Activated naive CD8-positive, alpha-beta T cell (primary cell): ENCODE results near the gene HS3ST5.
"Not testable (repeated sequence)": the region's sequence is repeated elsewhere in the genome, so short reads cannot be mapped to it uniquely, and the experiment has no call there.

Source experiments
- H3K27ac Mint-ChIP-seq: one replicate; pipeline ENCODE4 v1.8.0; 2021; ENCODE audit warnings: mixed read lengths
- H3K27me3 Mint-ChIP-seq: one replicate; pipeline ENCODE4 v1.8.0; 2021; ENCODE audit warnings: mixed read lengths
- H3K36me3 Mint-ChIP-seq: one replicate; pipeline ENCODE4 v1.8.0; 2021; ENCODE audit warnings: mixed read lengths
- H3K4me1 Mint-ChIP-seq: one replicate; pipeline ENCODE4 v1.8.0; 2021; ENCODE audit warnings: low read depth, mixed read lengths
- H3K4me3 Mint-ChIP-seq: one replicate; pipeline ENCODE4 v1.8.0; 2021; ENCODE audit warnings: mild to moderate bottlenecking, mixed read lengths
- H3K9me3 Mint-ChIP-seq: one replicate; pipeline ENCODE4 v1.8.0; 2021; ENCODE audit warnings: low read depth, mixed read lengths

HS3ST5 gene

DNA sequence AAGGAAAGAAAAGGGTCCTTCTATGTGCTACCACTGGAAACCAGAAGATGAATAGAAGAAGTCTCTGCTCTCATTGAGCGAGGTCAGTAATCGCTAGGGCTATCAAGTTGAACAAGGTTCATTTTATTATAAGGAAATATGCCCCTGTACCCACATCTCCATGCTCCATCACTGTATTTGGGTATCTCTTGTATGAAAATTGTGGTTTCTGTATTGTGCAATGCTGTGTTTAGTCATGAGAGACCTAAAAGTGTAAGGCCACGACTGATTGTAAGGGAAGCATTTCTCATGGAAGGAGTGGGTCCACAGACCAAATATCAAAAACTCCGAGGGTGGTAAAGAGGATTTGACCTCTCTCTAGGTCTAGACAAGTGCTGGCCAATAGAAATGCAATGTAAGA is 3.6 kb upstream of the HS3ST5 start:
- H3K4me1 Mint-ChIP-seq, result peaks cover 6% of the 10 kb centered on the region
- no peak overlapping the region for H3K27ac Mint-ChIP-seq
- no peak overlapping the region for H3K4me3 Mint-ChIP-seq

DNA sequence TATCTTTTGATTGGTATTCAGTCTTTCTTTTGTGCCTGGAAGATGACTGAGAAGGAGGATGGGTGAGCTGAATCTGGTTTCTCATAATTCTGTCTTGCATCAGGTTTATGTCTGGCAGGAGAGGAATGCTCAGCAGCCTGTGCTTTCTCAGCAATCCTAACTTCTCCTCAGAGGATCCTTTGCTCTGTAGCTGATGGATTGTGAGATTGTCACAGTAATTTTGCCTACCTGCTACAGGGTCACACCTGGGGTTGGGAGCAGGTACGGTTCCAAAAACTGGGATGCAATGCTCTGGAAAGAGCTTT is 2.1 kb upstream of the HS3ST5 start:
- Mint-ChIP-seq H3K9me3 (no peaks in the 10 kb centered on the region), H3K4me1 (peaks cover 6% of the 10 kb centered on the region), H3K36me3 (no peaks in the 10 kb centered on the region), H3K4me3 (no peak overlapping the region), H3K27ac (no peak overlapping the region), H3K27me3 (peaks cover 16% of the 10 kb centered on the region)

More for the DNA sequence above, 3.6 kb upstream of the HS3ST5 start:
- Mint-ChIP-seq H3K36me3 (no peaks in the 10 kb centered on the region), H3K27me3 (peaks cover 16% of the 10 kb centered on the region), H3K9me3 (no peaks in the 10 kb centered on the region)

DNA sequence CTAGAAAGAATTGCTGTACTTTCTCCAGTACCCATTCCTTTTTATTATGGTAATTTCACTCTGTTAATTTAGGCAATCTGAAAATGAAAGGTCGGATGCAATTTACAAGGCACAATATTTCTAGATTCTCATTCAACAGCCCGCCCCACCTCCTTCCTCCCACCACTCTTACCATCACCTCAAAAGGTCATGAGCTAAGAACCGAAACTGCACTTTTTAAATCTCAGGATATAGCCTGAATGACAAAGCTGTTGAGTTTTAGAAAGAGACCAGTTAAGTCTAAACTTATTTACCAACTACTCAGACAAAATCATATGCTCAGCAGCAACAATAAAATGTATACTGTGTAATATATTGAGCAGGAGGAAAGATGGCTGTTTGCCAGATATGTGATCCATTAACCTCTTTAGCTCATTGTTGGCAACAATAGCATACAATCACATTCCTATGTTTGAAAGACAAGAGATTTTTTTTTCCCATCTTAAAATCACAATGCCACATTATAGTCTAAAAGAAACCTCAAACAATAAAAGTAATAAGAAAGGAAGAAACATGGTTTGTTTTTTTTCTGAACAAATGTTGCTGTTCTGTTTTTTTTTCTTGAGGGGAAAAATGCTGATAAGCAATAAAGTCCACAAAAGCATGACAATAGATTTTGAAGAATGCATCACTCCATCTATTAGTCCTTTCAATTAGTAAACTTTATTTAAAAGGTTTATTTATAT is 1.6 kb upstream of the HS3ST5 start:
- Mint-ChIP-seq H3K4me1 (peaks cover 6% of the 10 kb centered on the region), H3K4me3 (no peak overlapping the region), H3K27ac (no peak overlapping the region), H3K9me3 (no peaks in the 10 kb centered on the region), H3K27me3 (peaks cover 16% of the 10 kb centered on the region), H3K36me3 (no peaks in the 10 kb centered on the region)

DNA sequence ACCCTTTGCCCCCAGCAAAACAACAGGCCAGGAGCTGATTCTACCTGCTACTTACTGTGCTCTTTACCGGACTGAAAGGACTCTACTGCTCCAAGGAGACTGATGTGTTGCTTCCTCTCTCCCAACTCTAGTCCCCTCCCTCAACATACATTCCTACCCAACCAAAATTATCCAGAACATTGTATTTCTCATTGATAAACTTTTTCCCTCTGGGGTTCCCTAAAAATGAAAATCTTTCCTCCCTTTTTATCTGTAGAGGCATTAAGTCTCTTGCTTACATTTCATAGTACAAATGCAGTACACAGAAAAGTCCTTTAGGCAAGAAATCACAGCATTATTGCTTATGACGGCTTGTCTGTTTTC is 940 bp upstream of the HS3ST5 start:
- Mint-ChIP-seq H3K27me3 (peaks cover 16% of the 10 kb centered on the region), H3K9me3 (no peaks in the 10 kb centered on the region), H3K4me3 (peak overlapping the region; percentile 9), H3K36me3 (no peaks in the 10 kb centered on the region), H3K27ac (no peak overlapping the region), H3K4me1 (peaks cover 6% of the 10 kb centered on the region)

DNA sequence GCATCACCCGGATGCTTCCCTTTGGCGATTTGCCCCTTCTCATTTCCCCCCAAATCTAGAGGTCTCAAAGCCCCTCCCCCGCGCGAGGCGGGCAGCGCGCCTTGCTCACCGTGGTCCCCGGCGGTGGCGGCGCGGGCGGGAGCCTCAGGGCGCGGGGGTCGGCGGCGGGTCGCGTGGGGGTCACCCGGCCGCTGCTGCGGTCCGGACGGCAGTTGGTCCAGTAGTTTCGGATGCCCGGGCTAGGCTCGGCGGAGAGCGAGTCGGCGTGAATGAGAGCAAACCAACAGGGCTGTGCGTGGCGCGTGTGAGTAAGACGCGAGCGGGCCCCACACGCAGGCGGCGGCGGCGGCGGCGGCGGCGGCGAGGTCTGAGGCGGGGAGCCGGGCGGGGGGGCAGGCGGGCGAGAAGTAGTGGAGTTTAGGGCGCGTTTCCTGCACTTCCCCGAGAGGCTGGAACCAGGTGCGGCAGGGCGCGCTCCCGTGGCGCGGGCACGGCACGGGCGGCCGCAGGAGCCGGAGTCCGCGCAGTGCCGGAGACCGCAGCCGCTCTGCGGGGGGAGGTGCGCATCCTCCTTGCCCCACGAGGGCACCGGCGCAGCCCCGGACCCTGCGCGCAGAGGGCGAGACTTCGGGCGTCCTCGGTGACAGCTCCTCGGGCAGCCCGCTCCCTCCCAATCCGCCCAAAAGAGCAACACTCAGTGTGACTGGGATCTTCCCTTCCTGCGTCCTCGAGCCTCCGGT is 567 bp downstream of the HS3ST5 start:
- no peak overlapping the region for H3K4me3 Mint-ChIP-seq
- H3K4me1 Mint-ChIP-seq, result peaks cover 6% of the 10 kb centered on the region
- no peaks in the 10 kb centered on the region for H3K36me3 Mint-ChIP-seq
- H3K9me3 Mint-ChIP-seq, result no peaks in the 10 kb centered on the region
- peaks cover 15% of the 10 kb centered on the region for H3K27me3 Mint-ChIP-seq
- H3K27ac Mint-ChIP-seq, result no peak overlapping the region

DNA sequence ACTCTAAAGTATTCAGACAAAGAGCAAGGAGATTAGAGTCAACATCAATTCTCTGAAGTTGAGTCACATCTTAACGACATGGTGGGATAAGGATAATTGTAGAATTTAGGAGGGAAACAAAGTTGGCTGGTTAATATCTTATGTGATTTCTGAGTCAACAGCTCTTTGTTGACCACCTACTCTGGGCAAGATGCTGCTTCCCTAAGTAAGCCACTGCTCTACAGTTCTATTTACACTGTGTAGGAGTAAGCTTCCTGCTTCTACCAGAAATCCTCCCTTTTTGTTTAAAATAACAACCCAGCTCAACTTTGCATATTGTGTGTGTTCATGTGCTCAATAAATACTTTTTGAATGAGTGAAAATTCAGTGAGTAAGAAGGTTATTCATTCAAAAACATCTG is 3.1 kb downstream of the HS3ST5 start:
- H3K36me3 Mint-ChIP-seq, result no peaks in the 10 kb centered on the region

DNA sequence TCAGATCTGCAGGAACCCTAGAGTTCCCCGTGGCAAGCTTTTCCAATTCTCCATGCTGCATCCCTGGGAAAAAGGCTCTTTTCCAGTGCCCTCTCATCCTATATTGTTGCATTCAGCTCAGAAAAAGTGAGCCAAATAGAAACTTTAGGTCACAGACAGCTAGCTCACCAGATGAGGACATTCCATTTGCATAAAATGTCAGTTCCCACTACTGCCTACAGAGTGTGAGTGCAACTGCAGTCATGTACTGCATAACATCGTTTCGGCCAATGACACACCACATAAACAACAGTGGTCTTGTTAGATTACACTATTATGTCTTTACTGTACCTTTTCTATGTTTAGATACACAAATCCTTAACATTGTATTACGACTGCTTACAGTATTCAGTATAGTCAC is 8.6 kb downstream of the HS3ST5 start:
- no peaks in the 10 kb centered on the region for H3K9me3 Mint-ChIP-seq
- no peak overlapping the region for H3K27ac Mint-ChIP-seq
- no peaks in the 10 kb centered on the region for H3K4me1 Mint-ChIP-seq
- H3K4me3 Mint-ChIP-seq, result no peak overlapping the region
- H3K27me3 Mint-ChIP-seq, result no peaks in the 10 kb centered on the region
- no peaks in the 10 kb centered on the region for H3K36me3 Mint-ChIP-seq

More for the DNA sequence above, 3.1 kb downstream of the HS3ST5 start:
- Mint-ChIP-seq H3K27me3 (peaks cover 13% of the 10 kb centered on the region), H3K4me1 (peaks cover 6% of the 10 kb centered on the region), H3K27ac (no peak overlapping the region), H3K4me3 (no peak overlapping the region), H3K9me3 (no peaks in the 10 kb centered on the region)

DNA sequence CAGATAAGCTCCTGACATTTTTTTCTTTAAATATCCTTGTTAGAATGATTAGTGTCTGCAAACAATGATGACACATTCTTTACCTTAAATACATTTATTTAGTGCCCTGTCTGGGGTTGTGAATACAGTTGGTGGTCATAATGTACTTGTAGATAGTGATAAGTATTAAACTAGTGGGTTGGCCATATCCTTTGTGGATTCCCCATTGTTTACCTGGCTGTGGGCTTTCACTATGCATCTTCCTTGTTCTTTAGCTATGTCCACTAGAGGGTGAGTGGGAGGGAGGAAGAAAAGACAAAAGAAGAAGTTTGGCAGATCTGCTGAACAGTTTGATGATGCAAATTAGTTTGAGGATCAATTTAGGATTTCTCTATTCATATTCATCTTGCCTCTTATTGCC is 15.7 kb downstream of the HS3ST5 start:
- H3K36me3 Mint-ChIP-seq, result no peaks in the 10 kb centered on the region
- H3K4me1 Mint-ChIP-seq, result no peaks in the 10 kb centered on the region
- no peak overlapping the region for H3K4me3 Mint-ChIP-seq
- H3K27me3 Mint-ChIP-seq, result no peaks in the 10 kb centered on the region
- no peaks in the 10 kb centered on the region for H3K9me3 Mint-ChIP-seq
- no peak overlapping the region for H3K27ac Mint-ChIP-seq

DNA sequence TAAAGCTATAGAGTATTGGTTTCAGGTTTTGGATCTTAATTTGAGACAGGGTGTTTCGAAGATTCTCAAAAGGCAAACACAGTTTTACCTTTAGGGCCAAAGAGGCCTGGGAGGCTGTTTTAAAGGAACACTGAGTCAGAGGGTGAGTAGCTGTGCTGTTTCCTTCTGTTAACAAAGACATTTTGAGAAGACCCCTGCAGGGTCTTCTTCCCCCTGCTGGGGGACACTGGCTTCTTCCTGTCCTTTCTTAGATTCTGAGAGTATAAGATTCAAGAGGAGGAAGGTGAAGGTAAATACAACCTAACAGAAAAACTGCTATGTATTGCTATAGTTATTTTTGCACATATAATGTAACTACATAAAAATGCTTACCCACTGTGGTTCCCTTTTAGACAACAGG is 19.0 kb downstream of the HS3ST5 start:
- no peaks in the 10 kb centered on the region for H3K4me1 Mint-ChIP-seq
- no peak overlapping the region for H3K4me3 Mint-ChIP-seq
- no peaks in the 10 kb centered on the region for H3K36me3 Mint-ChIP-seq
- no peak overlapping the region for H3K27ac Mint-ChIP-seq
- no peaks in the 10 kb centered on the region for H3K9me3 Mint-ChIP-seq
- no peaks in the 10 kb centered on the region for H3K27me3 Mint-ChIP-seq

DNA sequence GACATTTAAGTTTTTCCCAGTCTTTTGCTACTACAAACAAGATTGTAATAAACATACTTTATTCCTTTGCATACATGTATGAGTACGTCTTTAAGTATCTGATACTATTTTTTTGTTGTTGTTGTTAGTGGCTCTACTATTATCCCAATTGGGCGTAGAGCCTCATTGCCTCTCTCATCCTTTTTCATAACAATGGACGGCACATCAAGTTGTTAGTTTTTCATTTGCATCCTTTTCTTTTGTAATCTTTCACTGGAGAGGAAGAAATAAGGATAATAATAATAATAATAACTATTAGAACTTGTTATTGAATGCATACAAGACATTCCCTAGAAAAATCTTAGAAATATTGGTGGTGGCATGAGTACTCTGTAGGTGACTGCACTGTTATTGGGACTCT is 23.1 kb downstream of the HS3ST5 start:
- Mint-ChIP-seq H3K27ac (no peak overlapping the region), H3K4me1 (no peaks in the 10 kb centered on the region), H3K9me3 (no peaks in the 10 kb centered on the region), H3K4me3 (no peak overlapping the region), H3K36me3 (no peaks in the 10 kb centered on the region), H3K27me3 (no peaks in the 10 kb centered on the region)

DNA sequence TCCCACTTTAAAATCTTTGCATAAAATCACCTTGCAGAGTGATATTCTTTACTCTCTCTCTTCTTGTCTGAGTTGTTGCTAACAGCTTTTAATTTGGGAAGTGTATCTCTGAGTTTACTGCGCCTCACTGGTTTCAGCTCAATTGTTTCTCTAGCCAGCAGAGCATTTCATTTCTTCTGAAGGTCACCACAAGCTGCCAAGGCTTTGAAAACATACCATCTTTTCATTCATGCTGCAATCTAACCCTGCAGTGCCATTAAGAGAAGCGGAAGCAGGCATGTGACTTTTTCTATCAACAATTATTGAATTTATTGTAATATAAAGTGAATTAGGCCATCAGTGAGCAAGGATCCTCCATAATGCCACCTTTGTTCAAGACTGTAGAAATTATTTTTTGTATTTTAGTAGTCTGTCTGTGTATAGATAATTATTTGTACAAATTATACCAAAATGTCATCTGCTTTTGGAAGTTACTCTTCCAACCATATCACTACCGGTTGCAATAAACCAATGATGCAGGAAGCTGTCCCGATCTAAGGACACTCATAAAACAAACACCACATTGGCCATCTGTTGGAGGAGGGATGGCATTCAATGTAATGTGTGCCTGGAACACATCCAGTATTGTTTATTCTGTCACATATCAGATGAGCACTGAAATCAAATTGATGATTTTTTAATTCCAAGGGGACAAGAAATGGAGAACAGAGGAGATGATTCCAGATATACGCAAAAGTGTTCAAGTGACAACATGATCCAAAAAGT is 26.8 kb downstream of the HS3ST5 start:
- no peaks in the 10 kb centered on the region for H3K9me3 Mint-ChIP-seq
- no peaks in the 10 kb centered on the region for H3K4me1 Mint-ChIP-seq
- H3K27ac Mint-ChIP-seq, result no peak overlapping the region
- no peaks in the 10 kb centered on the region for H3K27me3 Mint-ChIP-seq
- no peak overlapping the region for H3K4me3 Mint-ChIP-seq
- no peaks in the 10 kb centered on the region for H3K36me3 Mint-ChIP-seq

DNA sequence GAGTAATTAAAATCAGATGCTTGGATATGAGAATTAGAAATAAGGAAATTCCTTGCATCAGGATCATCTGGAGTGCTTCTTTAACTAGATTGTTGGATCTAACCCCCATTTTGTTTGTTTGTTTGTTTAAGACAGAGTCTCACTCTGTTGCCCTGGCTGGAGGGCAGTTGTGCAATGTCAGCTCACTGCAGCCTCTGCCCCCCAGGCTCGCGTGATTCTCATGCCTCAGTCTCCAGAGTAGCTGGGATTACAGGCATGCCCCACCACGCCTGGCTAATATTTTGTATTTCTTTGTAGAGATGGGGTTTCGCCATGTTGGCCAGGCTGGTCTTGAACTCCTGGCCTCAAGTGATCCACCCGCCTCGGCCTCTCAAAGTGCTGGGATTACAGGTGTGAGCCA is 29.0 kb downstream of the HS3ST5 start:
- H3K4me3 Mint-ChIP-seq, H3K36me3 Mint-ChIP-seq, H3K9me3 Mint-ChIP-seq, H3K4me1 Mint-ChIP-seq, H3K27me3 Mint-ChIP-seq, H3K27ac Mint-ChIP-seq: not testable (repeated sequence)

DNA sequence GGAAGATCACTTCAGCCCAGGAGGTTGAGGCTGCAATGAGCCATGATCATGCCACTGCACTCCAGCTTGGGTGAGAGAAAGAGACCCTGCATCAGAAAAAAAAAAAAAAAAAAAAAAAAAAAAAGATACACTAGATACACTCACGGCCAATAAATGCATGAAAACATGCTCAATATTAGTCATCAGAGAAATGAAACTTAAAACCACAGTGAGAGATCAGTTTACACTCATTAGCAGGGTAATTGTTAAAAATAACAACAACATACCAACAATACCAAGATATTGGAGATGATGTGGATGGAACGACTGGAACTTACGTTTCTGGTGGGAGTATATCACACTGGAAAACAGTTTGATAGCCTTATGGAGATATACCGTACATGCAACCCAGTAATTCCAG is 29.9 kb downstream of the HS3ST5 start:
- H3K36me3 Mint-ChIP-seq, result no peaks in the 10 kb centered on the region
- H3K4me1 Mint-ChIP-seq, result no peaks in the 10 kb centered on the region
- no peak overlapping the region for H3K4me3 Mint-ChIP-seq
- H3K9me3 Mint-ChIP-seq, result no peaks in the 10 kb centered on the region
- no peak overlapping the region for H3K27ac Mint-ChIP-seq
- no peaks in the 10 kb centered on the region for H3K27me3 Mint-ChIP-seq

DNA sequence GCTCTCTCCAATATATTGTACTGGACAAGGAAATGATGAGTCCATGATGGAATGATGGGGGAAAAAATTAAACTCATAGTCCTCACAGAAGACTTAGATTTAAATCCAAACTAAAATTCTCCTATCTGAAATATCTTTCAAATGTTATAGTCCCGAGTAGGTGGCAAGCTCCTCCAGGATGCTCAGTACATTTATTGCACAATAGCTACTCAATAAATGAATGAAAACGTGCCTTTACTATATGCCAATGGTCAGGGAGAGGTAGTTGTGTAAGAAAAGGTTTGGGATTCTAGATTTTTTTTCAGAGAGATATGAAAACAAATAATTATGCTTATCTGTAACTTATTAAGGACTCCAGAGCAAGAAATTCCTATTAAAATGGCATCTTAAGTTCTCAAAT is 32.8 kb downstream of the HS3ST5 start:
- Mint-ChIP-seq H3K36me3 (no peaks in the 10 kb centered on the region), H3K4me1 (no peaks in the 10 kb centered on the region), H3K4me3 (no peak overlapping the region), H3K9me3 (no peaks in the 10 kb centered on the region), H3K27ac (no peak overlapping the region), H3K27me3 (no peaks in the 10 kb centered on the region)

DNA sequence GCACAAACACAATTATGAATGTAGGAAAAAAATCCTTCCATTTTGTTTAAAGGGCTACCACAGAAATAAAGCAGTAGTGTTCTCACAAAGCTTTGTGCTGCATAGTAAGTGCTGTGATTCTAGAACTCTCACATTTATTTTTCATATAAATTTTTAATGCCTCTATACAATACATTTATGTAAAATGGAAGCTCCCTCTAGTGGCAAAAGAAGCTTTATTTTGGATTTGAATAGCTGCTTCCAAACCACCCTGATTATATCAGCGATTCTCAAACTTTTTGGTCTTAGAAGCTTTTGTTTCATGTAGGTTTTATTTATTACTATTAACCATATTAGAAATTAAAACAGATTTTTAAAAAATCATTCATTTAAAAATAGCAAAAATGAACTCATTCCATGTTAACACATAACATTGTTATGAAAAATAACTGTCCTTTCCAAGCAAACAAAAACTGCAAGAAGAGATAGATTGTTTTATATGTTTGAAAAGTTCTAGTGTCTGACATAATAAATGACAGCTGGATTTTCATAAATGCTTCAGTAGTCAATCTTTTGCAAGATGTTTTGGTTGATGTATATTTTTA is 38.4 kb downstream of the HS3ST5 start:
- Mint-ChIP-seq H3K36me3 (no peaks in the 10 kb centered on the region), H3K4me1 (no peaks in the 10 kb centered on the region), H3K27me3 (no peaks in the 10 kb centered on the region), H3K27ac (no peak overlapping the region), H3K9me3 (no peaks in the 10 kb centered on the region), H3K4me3 (no peak overlapping the region)
